GM19023 (cell line): ENCODE measurements around the gene TMOD2.

Source experiments
- ATAC-seq: cut with Tn5 transposase; IDR thresholded peaks from one replicate; pipeline ENCODE4 v1.9.1; 2021; ENCODE audit warnings: mild to moderate bottlenecking, moderate library complexity; ENCODE audit not compliant: unreplicated experiment

The TMOD2 gene

GRCh38 chr15:51849860-51850259 lies 98.5 kb downstream of the TMOD2 start:
- ATAC-seq: no peak

- ATAC-seq: no peak
These were observed 102.6 kb downstream of the TMOD2 start for GRCh38 chr15:51853998-51854397.

GRCh38 chr15:51855612-51856011 lies 104.2 kb downstream of the TMOD2 start:
- no peak for ATAC-seq

- ATAC-seq: no peak
These were observed 105.5 kb downstream of the TMOD2 start for GRCh38 chr15:51856714-51857380.

- no peak for ATAC-seq
These were observed 110.4 kb downstream of the TMOD2 start for GRCh38 chr15:51861557-51862359.

GRCh38 chr15:51863131-51863530 lies 111.7 kb downstream of the TMOD2 start:
- no peak for ATAC-seq

- no peak for ATAC-seq
These were observed 113.1 kb downstream of the TMOD2 start for GRCh38 chr15:51864408-51865056.

- ATAC-seq: no peak
These were observed 113.9 kb downstream of the TMOD2 start for GRCh38 chr15:51865317-51865716.
